Measurements from ENCODE around the gene CDH22. TPM values are rescaled to one million over a fixed set of nuclear protein-coding genes. Genes with fewer than 3 reads are reported as not detected.

Gene CDH22
- total RNA-seq, 1 experiment from 2014 or later: 0.11 TPM

GRCh38 chr20:46204594-46205186 lies 103.6 kb downstream of the CDH22 start:
- Mint-ChIP-seq H3K9me3 (ENCODE audit: unreplicated experiment) (no peaks in the 10 kb centered on the region), H3K4me1 (ENCODE audit: low read depth, unreplicated experiment) (no peaks in the 10 kb centered on the region), H3K4me3 (ENCODE audit: unreplicated experiment) (no peak overlapping the region), H3K36me3 (ENCODE audit: insufficient read depth, unreplicated experiment) (no peaks in the 10 kb centered on the region), H3K27ac (ENCODE audit: unreplicated experiment) (no peak overlapping the region), H3K27me3 (ENCODE audit: insufficient read depth, unreplicated experiment) (peaks cover 50% of the 10 kb centered on the region)
- ChIA-PET POLR2A (no interaction called here), CTCF (no interaction called here)
- Histone ChIP-seq H3K4me1 (no peaks in the 10 kb centered on the region; the same call in 1 of the 2 replicates), H3K27me3 (replicated peaks; ENCODE audit: control insufficient read depth, insufficient read depth, low read length) (peaks cover 4% of the 10 kb centered on the region; the same call in 1 of the 2 replicates), H3K36me3 (ENCODE audit: control insufficient read depth, insufficient read depth, low read length) (no peaks in the 10 kb centered on the region), H3K4me3 (ENCODE audit: low read depth, low read length) (no peak overlapping the region), H3K9me3 (no peaks in the 10 kb centered on the region)
- intact Hi-C loops (cut with micrococcal nuclease; ENCODE audit: unreplicated experiment): no loop called here
- DNase-seq: no peak
- TF ChIP-seq CTCF (IDR thresholded peaks at IDR 0.05; ENCODE audit: insufficient read depth in 1 of 2, low read depth in 1 of 2, low read length in 1 of 2, severe bottlenecking in 1 of 2, unreplicated experiment in 1 of 2): no peak
- BruUV-seq (replicated peaks): no TSS peak

GRCh38 chr20:46203510-46203837 lies 104.8 kb downstream of the CDH22 start:
- H3K27me3 ChIP-seq (replicated peaks; ENCODE audit: control insufficient read depth, insufficient read depth, low read length): peaks cover 4% of the 10 kb centered on the region; the same call in 1 of the 2 replicates
- H3K4me1 ChIP-seq: no peaks in the 10 kb centered on the region; the same call in 1 of the 2 replicates
- POLR2A ChIA-PET: no interaction called here
- no peak overlapping the region for H3K4me3 ChIP-seq (ENCODE audit: low read depth, low read length)
- no peak overlapping the region for H3K4me3 Mint-ChIP-seq (ENCODE audit: unreplicated experiment)
- no TSS peak for BruUV-seq (replicated peaks)
- no peak for DNase-seq
- no peak for TF ChIP-seq CTCF (IDR thresholded peaks at IDR 0.05; ENCODE audit: insufficient read depth in 1 of 2, low read depth in 1 of 2, low read length in 1 of 2, severe bottlenecking in 1 of 2, unreplicated experiment in 1 of 2)
- H3K4me1 Mint-ChIP-seq (ENCODE audit: low read depth, unreplicated experiment): no peaks in the 10 kb centered on the region
- no peaks in the 10 kb centered on the region for H3K9me3 ChIP-seq
- no peak overlapping the region for H3K27ac Mint-ChIP-seq (ENCODE audit: unreplicated experiment)
- intact Hi-C loops (cut with micrococcal nuclease; ENCODE audit: unreplicated experiment): no loop called here
- H3K9me3 Mint-ChIP-seq (ENCODE audit: unreplicated experiment): no peaks in the 10 kb centered on the region
- no peaks in the 10 kb centered on the region for H3K36me3 Mint-ChIP-seq (ENCODE audit: insufficient read depth, unreplicated experiment)
- H3K36me3 ChIP-seq (ENCODE audit: control insufficient read depth, insufficient read depth, low read length): no peaks in the 10 kb centered on the region
- H3K27me3 Mint-ChIP-seq (ENCODE audit: insufficient read depth, unreplicated experiment): peaks cover 47% of the 10 kb centered on the region
- CTCF ChIA-PET: no interaction called here

GRCh38 chr20:46202766-46203509 lies 105.4 kb downstream of the CDH22 start:
- no TSS peak for BruUV-seq (replicated peaks)

More at GRCh38 chr20:46202766-46203509, 105.4 kb downstream of the CDH22 start:
- Histone ChIP-seq H3K4me1 (no peaks in the 10 kb centered on the region; the same call in 1 of the 2 replicates), H3K4me3 (ENCODE audit: low read depth, low read length) (no peak overlapping the region), H3K27me3 (replicated peaks; ENCODE audit: control insufficient read depth, insufficient read depth, low read length) (peaks cover 4% of the 10 kb centered on the region; the same call in 1 of the 2 replicates), H3K36me3 (ENCODE audit: control insufficient read depth, insufficient read depth, low read length) (no peaks in the 10 kb centered on the region), H3K9me3 (no peaks in the 10 kb centered on the region)
- Mint-ChIP-seq H3K4me1 (ENCODE audit: low read depth, unreplicated experiment) (no peaks in the 10 kb centered on the region), H3K36me3 (ENCODE audit: insufficient read depth, unreplicated experiment) (no peaks in the 10 kb centered on the region), H3K27ac (ENCODE audit: unreplicated experiment) (no peak overlapping the region), H3K9me3 (ENCODE audit: unreplicated experiment) (no peaks in the 10 kb centered on the region), H3K4me3 (ENCODE audit: unreplicated experiment) (no peak overlapping the region), H3K27me3 (ENCODE audit: insufficient read depth, unreplicated experiment) (peaks cover 48% of the 10 kb centered on the region)
- no peak for DNase-seq
- no peak for TF ChIP-seq CTCF (IDR thresholded peaks at IDR 0.05; ENCODE audit: insufficient read depth in 1 of 2, low read depth in 1 of 2, low read length in 1 of 2, severe bottlenecking in 1 of 2, unreplicated experiment in 1 of 2)
- intact Hi-C loops (cut with micrococcal nuclease; ENCODE audit: unreplicated experiment): no loop called here
- POLR2A ChIA-PET: no interaction called here
- CTCF ChIA-PET: interaction anchor here (0.6 to 0.8 kb wide), 2 partner anchors 18 to 237 kb away, joined by 3 to 4 read pairs; no protein-coding TSS in a partner anchor

All from Caco-2 (cell line).